Measurements from ENCODE around the gene FILIP1.

DNA sequence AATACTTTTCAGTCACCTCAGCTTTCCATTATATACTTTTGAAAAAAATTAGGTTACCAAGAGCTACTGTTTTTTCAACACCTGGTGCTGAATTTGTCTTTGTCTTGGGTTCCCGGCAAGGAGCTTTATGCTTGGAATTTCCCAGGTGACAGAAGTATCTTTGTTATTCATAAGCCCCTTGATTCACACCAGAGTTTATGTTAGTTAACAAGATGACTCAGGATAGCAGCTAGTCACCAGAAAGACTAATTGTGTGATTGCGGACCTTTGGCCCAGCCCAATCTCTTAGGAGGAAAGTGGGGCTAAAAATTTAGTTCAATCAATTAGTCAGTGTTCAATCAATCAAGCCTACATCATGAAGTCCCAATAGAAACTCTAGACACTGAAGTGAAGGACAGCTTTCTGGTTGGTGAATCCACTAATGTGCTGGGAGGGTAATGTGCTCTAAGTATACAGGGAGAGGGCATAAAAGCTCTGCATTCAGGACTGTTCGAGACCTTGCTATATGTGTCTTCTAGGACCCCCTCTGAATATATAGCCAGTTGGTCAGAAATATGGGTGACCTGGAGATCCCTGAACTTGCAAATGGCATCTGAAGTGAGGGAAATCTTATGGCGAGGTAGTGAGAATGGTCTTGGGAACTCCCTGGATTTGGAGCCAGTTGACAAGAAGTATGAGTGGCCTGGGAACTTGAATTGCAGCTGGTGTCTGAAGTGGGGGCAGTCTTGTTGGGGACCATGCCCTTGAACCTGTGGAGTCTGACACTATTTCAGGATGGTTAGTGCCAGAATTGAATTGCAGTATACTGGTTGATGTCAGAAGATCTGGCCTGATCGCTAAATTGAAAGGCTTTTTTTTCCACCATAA is 225.2 kb downstream of the FILIP1 start:
- TF ChIP-seq, protein P1, sequence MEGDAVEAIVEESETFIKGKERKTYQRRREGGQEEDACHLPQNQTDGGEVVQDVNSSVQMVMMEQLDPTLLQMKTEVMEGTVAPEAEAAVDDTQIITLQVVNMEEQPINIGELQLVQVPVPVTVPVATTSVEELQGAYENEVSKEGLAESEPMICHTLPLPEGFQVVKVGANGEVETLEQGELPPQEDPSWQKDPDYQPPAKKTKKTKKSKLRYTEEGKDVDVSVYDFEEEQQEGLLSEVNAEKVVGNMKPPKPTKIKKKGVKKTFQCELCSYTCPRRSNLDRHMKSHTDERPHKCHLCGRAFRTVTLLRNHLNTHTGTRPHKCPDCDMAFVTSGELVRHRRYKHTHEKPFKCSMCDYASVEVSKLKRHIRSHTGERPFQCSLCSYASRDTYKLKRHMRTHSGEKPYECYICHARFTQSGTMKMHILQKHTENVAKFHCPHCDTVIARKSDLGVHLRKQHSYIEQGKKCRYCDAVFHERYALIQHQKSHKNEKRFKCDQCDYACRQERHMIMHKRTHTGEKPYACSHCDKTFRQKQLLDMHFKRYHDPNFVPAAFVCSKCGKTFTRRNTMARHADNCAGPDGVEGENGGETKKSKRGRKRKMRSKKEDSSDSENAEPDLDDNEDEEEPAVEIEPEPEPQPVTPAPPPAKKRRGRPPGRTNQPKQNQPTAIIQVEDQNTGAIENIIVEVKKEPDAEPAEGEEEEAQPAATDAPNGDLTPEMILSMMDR (conservative IDR thresholded peaks at IDR 0.05; ENCODE audit: low read depth, low read length), result no peak
- TF ChIP-seq EZH2 (IDR thresholded peaks at IDR 0.05; ENCODE audit: low read length, unreplicated experiment), result no peak
